GM23338 (cell line): ENCODE data around the gene FOXD4L1. TPM values are rescaled to one million over a fixed set of nuclear protein-coding genes. Genes with fewer than 3 reads are reported as not detected.
"Not testable (repeated sequence)": the region's sequence is repeated elsewhere in the genome, so short reads cannot be mapped to it uniquely, and the experiment has no call there.

Experiments used
- ATAC-seq: fragments of 200-7000 bp; cut with Tn5 transposase; 3 replicates; pipeline ENCODE4 v1.9.1; 2020
- DNase-seq: peaks from one replicate; pipeline ENCODE4 v3.0.0-alpha.2; 2015; ENCODE audit warnings: low spot score
- H2AFZ ChIP-seq: fragments of 200-600 bp; sonication (generic); 2 replicates; pipeline ENCODE4 v1.8.0; 2016; ENCODE audit warnings: antibody characterized with exemption, mild to moderate bottlenecking, moderate library complexity
- H3F3A ChIP-seq: fragments of 200-600 bp; sonication (generic); replicated peaks from 2 replicates; pipeline ENCODE4 v1.8.0; 2017; ENCODE audit warnings: antibody characterized with exemption, mixed run types, low read depth
- H3K27ac ChIP-seq: fragments of 200-600 bp; sonication (generic); 2 replicates; pipeline ENCODE4 v1.6.1; 2016; ENCODE audit warnings: low read depth
- H3K27me3 ChIP-seq: fragments of 200-600 bp; sonication (generic); 2 replicates; pipeline ENCODE4 v1.8.0; 2016; ENCODE audit warnings: mild to moderate bottlenecking, mixed run types, moderate library complexity; ENCODE audit not compliant: insufficient read depth
- H3K36me3 ChIP-seq: fragments of 200-600 bp; sonication (generic); 2 replicates; pipeline ENCODE4 v1.8.0; 2016; ENCODE audit warnings: mild to moderate bottlenecking; ENCODE audit not compliant: insufficient read depth
- H3K4me1 ChIP-seq: fragments of 200-600 bp; sonication (generic); 2 replicates; pipeline ENCODE4 v1.8.0; 2016; ENCODE audit warnings: mild to moderate bottlenecking, moderate library complexity; ENCODE audit not compliant: insufficient read depth
- H3K4me2 ChIP-seq: fragments of 200-600 bp; sonication (generic); 2 replicates; pipeline ENCODE4 v1.7.1; 2017; ENCODE audit warnings: mixed run types
- H3K4me3 ChIP-seq: fragments of 200-600 bp; sonication (generic); 2 replicates; pipeline ENCODE4 v1.6.1; 2016; ENCODE audit warnings: mixed run types
- H3K79me2 ChIP-seq: fragments of 200-600 bp; sonication (generic); replicated peaks from 2 replicates; pipeline ENCODE4 v1.8.0; 2017; ENCODE audit warnings: mild to moderate bottlenecking; ENCODE audit not compliant: insufficient read depth
- H3K9me2 ChIP-seq: fragments of 200-600 bp; sonication (generic); 2 replicates; pipeline ENCODE4 v1.8.0; 2017; ENCODE audit not compliant: insufficient read depth
- H4K20me1 ChIP-seq: fragments of 200-600 bp; sonication (generic); replicated peaks from 2 replicates; pipeline ENCODE4 v1.8.0; 2017; ENCODE audit warnings: mild to moderate bottlenecking; ENCODE audit not compliant: insufficient read depth
- H3K27ac Mint-ChIP-seq: 2 replicates; pipeline ENCODE4 v1.8.0; 2020; ENCODE audit warnings: inconsistent platforms, mild to moderate bottlenecking, moderate library complexity, mixed read lengths
- H3K27me3 Mint-ChIP-seq: 3 replicates; pipeline ENCODE4 v1.8.0; 2022; ENCODE audit warnings: low read depth, mild to moderate bottlenecking, moderate library complexity, mixed read lengths, inconsistent platforms; ENCODE audit not compliant: insufficient read depth, poor library complexity
- H3K36me3 Mint-ChIP-seq: 3 replicates; pipeline ENCODE4 v1.8.0; 2021; ENCODE audit warnings: low read depth, mild to moderate bottlenecking, inconsistent platforms, moderate library complexity, mixed read lengths
- H3K4me1 Mint-ChIP-seq: 3 replicates; pipeline ENCODE4 v1.8.0; 2020; ENCODE audit warnings: mild to moderate bottlenecking, inconsistent platforms, mixed read lengths
- H3K4me3 Mint-ChIP-seq: 3 replicates; pipeline ENCODE4 v1.8.0; 2021; ENCODE audit warnings: moderate library complexity, mild to moderate bottlenecking, inconsistent platforms, mixed read lengths
- H3K9me3 Mint-ChIP-seq: 3 replicates; pipeline ENCODE4 v1.8.0; 2020; ENCODE audit warnings: moderate library complexity, mild to moderate bottlenecking, inconsistent platforms, mixed read lengths
- polyA plus RNA-seq: library from polyadenylated mRNA; unstranded; fragments of >200 nt; fragmentation: Nextera tagmentation; extraction: Ambion mirVana; gene quantifications from 2 replicates; pipeline ENCODE4 v1.2.1, GENCODE V29; 2016
- total RNA-seq: library from RNA; depleted of rRNA; stranded (reverse); fragments of >200 nt; shearing (Covaris generic); gene quantifications from 2 replicates; pipeline ENCODE4 v1.2.3, GENCODE V29; 2014

The FOXD4L1 gene
- total and polyA plus RNA-seq, 2 experiments from 2014 or later: not detected

GRCh38 chr2:113510913-113511312 lies 12.4 kb downstream of the FOXD4L1 start:
- H3K27me3 Mint-ChIP-seq: peaks cover 14% of the 10 kb centered on the region
- not testable (repeated sequence) for H3K4me1 ChIP-seq, H3K36me3 Mint-ChIP-seq

GRCh38 chr2:113511859-113512258 lies 13.4 kb downstream of the FOXD4L1 start:
- H3K4me3 ChIP-seq, DNase-seq, H3F3A ChIP-seq, H3K4me1 ChIP-seq, H3K36me3 Mint-ChIP-seq, H3K79me2 ChIP-seq, ATAC-seq, H4K20me1 ChIP-seq, H3K27ac ChIP-seq, H3K4me2 ChIP-seq, H3K4me3 Mint-ChIP-seq, H3K36me3 ChIP-seq, H3K9me2 ChIP-seq, H3K9me3 Mint-ChIP-seq, H3K27ac Mint-ChIP-seq, H2AFZ ChIP-seq, H3K4me1 Mint-ChIP-seq: not testable (repeated sequence)
- peaks cover 14% of the 10 kb centered on the region for H3K27me3 Mint-ChIP-seq
- peaks cover 33% of the 10 kb centered on the region for H3K27me3 ChIP-seq

More at GRCh38 chr2:113510913-113511312, 12.4 kb downstream of the FOXD4L1 start:
- H3K9me3 Mint-ChIP-seq, H3F3A ChIP-seq, H3K27ac ChIP-seq, H3K4me3 ChIP-seq, H3K4me2 ChIP-seq, H2AFZ ChIP-seq, ATAC-seq, DNase-seq, H3K27ac Mint-ChIP-seq, H4K20me1 ChIP-seq, H3K9me2 ChIP-seq, H3K4me3 Mint-ChIP-seq, H3K79me2 ChIP-seq, H3K4me1 Mint-ChIP-seq, H3K36me3 ChIP-seq: not testable (repeated sequence)
- peaks cover 40% of the 10 kb centered on the region for H3K27me3 ChIP-seq

GRCh38 chr2:113515457-113515856 lies 17.0 kb downstream of the FOXD4L1 start:
- not testable (repeated sequence) for H3K27me3 Mint-ChIP-seq, H3K4me2 ChIP-seq, H3K27me3 ChIP-seq, H3K9me2 ChIP-seq, H3K4me1 ChIP-seq, H4K20me1 ChIP-seq, H3K27ac ChIP-seq, ATAC-seq, H3K4me3 ChIP-seq, H3K27ac Mint-ChIP-seq, H3K36me3 ChIP-seq, H3K4me1 Mint-ChIP-seq, H3K9me3 Mint-ChIP-seq, H3K36me3 Mint-ChIP-seq, H3K79me2 ChIP-seq, H2AFZ ChIP-seq, H3F3A ChIP-seq, H3K4me3 Mint-ChIP-seq, DNase-seq

DNA sequence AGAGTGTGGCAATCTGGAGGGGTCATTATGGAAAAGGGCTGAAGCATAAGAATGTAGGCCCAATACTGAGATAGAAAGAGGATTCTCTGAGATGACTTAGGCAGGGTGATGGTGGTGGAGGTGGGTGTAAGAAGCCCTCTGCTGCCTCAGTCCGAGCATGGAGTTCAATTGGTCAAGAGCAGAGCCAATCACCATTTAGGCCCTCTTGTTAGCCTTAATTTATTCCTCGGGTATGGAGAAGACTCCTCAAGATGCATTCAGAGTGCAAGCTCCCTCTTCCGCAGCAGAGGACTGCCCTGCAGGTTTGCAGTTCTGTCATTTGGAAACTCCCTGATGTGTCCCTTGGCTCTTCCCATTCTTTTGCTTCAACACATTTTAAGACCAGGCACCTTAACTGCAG lies 17.5 kb downstream of the FOXD4L1 start:
- not testable (repeated sequence) for H3K36me3 Mint-ChIP-seq, H3K4me2 ChIP-seq, H3F3A ChIP-seq, H3K4me1 Mint-ChIP-seq, H3K27ac ChIP-seq, H3K27me3 ChIP-seq, H3K9me3 Mint-ChIP-seq, ATAC-seq, H3K36me3 ChIP-seq, H4K20me1 ChIP-seq, H3K9me2 ChIP-seq, H3K27ac Mint-ChIP-seq, DNase-seq, H3K27me3 Mint-ChIP-seq, H3K4me1 ChIP-seq, H3K4me3 ChIP-seq, H2AFZ ChIP-seq, H3K79me2 ChIP-seq, H3K4me3 Mint-ChIP-seq

GRCh38 chr2:113517025-113517424 lies 18.6 kb downstream of the FOXD4L1 start:
- DNase-seq, H3K4me3 Mint-ChIP-seq, H4K20me1 ChIP-seq, H3K9me3 Mint-ChIP-seq, H3K79me2 ChIP-seq, H3K27me3 Mint-ChIP-seq, H3K4me3 ChIP-seq, H2AFZ ChIP-seq, H3F3A ChIP-seq, H3K4me1 Mint-ChIP-seq, H3K36me3 ChIP-seq, H3K9me2 ChIP-seq, H3K36me3 Mint-ChIP-seq, ATAC-seq, H3K4me1 ChIP-seq, H3K4me2 ChIP-seq, H3K27ac Mint-ChIP-seq, H3K27me3 ChIP-seq, H3K27ac ChIP-seq: not testable (repeated sequence)

GRCh38 chr2:113520837-113521236 lies 22.4 kb downstream of the FOXD4L1 start:
- H3K4me1 Mint-ChIP-seq, ATAC-seq, H3K36me3 Mint-ChIP-seq: not testable (repeated sequence)

DNA sequence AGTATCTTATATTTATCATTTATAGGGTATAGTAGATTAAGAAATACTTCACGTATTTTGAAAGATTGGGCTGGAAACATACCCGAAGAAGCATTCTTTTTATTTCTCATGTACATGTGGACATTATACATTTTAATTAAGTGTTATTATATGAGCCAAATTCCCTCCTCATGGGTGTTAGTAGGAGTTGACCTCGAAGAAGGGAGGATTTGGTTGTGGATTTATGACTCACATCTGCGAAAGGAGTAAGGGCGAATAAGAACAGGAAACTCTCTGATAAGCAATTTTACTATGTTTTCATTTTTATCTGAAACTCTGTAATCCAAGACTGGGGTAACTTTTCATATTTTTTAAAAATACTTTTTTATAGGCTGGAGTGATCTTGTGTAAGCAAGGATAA lies 23.0 kb downstream of the FOXD4L1 start:
- H3K4me2 ChIP-seq, H3K79me2 ChIP-seq, H3K27ac Mint-ChIP-seq, H4K20me1 ChIP-seq, H3K27me3 Mint-ChIP-seq, H3K27ac ChIP-seq, H3K4me3 ChIP-seq, H2AFZ ChIP-seq, H3K36me3 Mint-ChIP-seq, H3K9me3 Mint-ChIP-seq, H3K27me3 ChIP-seq, DNase-seq, ATAC-seq, H3F3A ChIP-seq, H3K9me2 ChIP-seq, H3K36me3 ChIP-seq, H3K4me3 Mint-ChIP-seq, H3K4me1 ChIP-seq, H3K4me1 Mint-ChIP-seq: not testable (repeated sequence)

More at GRCh38 chr2:113520837-113521236, 22.4 kb downstream of the FOXD4L1 start:
- H3K27ac ChIP-seq, DNase-seq, H4K20me1 ChIP-seq, H3K27ac Mint-ChIP-seq, H3K9me3 Mint-ChIP-seq, H3K4me3 Mint-ChIP-seq, H3F3A ChIP-seq, H3K79me2 ChIP-seq, H2AFZ ChIP-seq, H3K4me2 ChIP-seq, H3K4me3 ChIP-seq, H3K9me2 ChIP-seq, H3K36me3 ChIP-seq, H3K27me3 ChIP-seq, H3K27me3 Mint-ChIP-seq, H3K4me1 ChIP-seq: not testable (repeated sequence)
